AML-193 (cell line): ENCODE results near the gene SH3PXD2B.
A peak's percentile ranks its signal among the peaks of the same experiment; 100 is the strongest.
"Not testable (repeated sequence)": the region's sequence is repeated elsewhere in the genome, so short reads cannot be mapped to it uniquely, and the experiment has no call there.

Experiments
- DNase-seq, 2 experiments: peaks; one replicate each; lab custom pipeline; 2025; lab: John Stamatoyannopoulos, UW

Gene SH3PXD2B

GRCh38 chr5:172485511-172486202 lies 31.3 kb upstream of the SH3PXD2B start:
- no peak for DNase-seq

GRCh38 chr5:172484664-172485063 lies 30.3 kb upstream of the SH3PXD2B start:
- no peak for DNase-seq

GRCh38 chr5:172482156-172483020 lies 28.1 kb upstream of the SH3PXD2B start:
- no peak for DNase-seq

GRCh38 chr5:172481011-172481800 lies 26.9 kb upstream of the SH3PXD2B start:
- no peak for DNase-seq

- DNase-seq, result no peak
Observed at GRCh38 chr5:172479784-172480115, 25.4 kb upstream of the SH3PXD2B start.

GRCh38 chr5:172479034-172479783 lies 24.9 kb upstream of the SH3PXD2B start:
- peak; percentile 70 to 78 for DNase-seq

GRCh38 chr5:172478695-172479033 lies 24.3 kb upstream of the SH3PXD2B start:
- not testable (repeated sequence) for DNase-seq

GRCh38 chr5:172478256-172478655 lies 23.9 kb upstream of the SH3PXD2B start:
- DNase-seq, result no peak

GRCh38 chr5:172477466-172477865 lies 23.1 kb upstream of the SH3PXD2B start:
- no peak for DNase-seq

GRCh38 chr5:172474293-172474692 lies 20.0 kb upstream of the SH3PXD2B start:
- DNase-seq, result no peak

GRCh38 chr5:172473427-172473826 lies 19.1 kb upstream of the SH3PXD2B start:
- DNase-seq, result no peak

GRCh38 chr5:172469697-172470096 lies 15.4 kb upstream of the SH3PXD2B start:
- no peak for DNase-seq

- DNase-seq, result no peak
Observed at GRCh38 chr5:172466062-172466461, 11.7 kb upstream of the SH3PXD2B start.

- no peak for DNase-seq
Observed at GRCh38 chr5:172463031-172463430, 8.7 kb upstream of the SH3PXD2B start.

GRCh38 chr5:172459783-172460165 lies 5.4 kb upstream of the SH3PXD2B start:
- no peak for DNase-seq

- DNase-seq, result no peak
Observed at GRCh38 chr5:172458976-172459782, 4.9 kb upstream of the SH3PXD2B start.

GRCh38 chr5:172456076-172456722 lies 1.9 kb upstream of the SH3PXD2B start:
- no peak for DNase-seq

GRCh38 chr5:172455511-172456061 lies 1.3 kb upstream of the SH3PXD2B start:
- no peak for DNase-seq

GRCh38 chr5:172455087-172455381 lies 709 bp upstream of the SH3PXD2B start:
- no peak for DNase-seq

GRCh38 chr5:172453986-172454357 lies 353 bp downstream of the SH3PXD2B start:
- no peak for DNase-seq
